Measurements from ENCODE around the gene CWC27. TPM values are rescaled to one million over a fixed set of nuclear protein-coding genes. Genes with fewer than 3 reads are reported as not detected.

The CWC27 gene
- total RNA-seq, 1 experiment from 2014 or later: 12.6 TPM

DNA sequence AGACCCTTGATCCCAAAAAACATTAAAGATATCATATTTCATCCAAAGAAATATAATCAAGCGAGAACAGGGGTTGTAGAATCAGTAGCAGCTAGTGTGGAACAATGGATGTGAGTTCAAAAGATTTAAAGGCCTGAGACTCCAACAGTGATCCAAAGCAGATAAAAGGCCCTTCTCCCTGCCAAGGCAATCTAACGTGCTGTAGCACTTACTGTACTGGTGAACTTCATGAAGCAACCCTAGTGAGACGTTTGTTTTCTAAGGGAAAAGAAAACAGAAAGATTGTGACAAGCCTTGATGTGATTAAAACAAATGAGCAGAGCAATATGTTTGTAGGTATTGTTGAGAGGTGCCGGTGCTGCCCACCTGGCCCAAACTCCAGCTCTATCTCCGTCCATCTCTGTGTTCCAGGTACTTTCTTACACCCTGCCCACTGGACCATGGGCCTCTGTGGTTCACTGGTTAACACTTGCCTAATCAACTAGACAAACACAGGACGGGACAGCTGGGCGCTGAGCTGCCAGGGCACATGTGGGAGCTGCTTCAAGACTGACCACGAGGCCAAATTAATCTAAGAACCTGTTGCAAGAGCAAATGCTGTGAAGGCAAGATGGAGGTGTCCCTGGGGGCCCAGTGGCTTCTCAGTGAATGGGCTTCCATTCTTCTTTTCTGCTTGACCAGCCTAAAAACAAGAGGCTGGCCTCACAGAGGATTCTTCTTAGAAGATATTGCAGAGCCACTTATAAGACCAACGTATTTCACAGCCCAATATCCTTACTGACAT, 265.5 kb downstream of the CWC27 start:
- intact Hi-C loops (cut with micrococcal nuclease): no loop called here
- DNase-seq (no peak), ATAC-seq (no peak)
- no peaks in the 10 kb centered on the region for H3K9me3 ChIP-seq (ENCODE audit: low read length)
- H3K79me2 ChIP-seq (ENCODE audit: low read length): no peaks in the 10 kb centered on the region
- no peaks in the 10 kb centered on the region for H3K27me3 ChIP-seq (ENCODE audit: low read length)
- CTCF ChIA-PET: no interaction called here
- H3K27ac ChIP-seq (ENCODE audit: low read length): no peak overlapping the region
- peak overlapping the region; percentile 86; the same call in 1 of the 2 replicates for H3K4me2 ChIP-seq (ENCODE audit: low read length)
- no peaks in the 10 kb centered on the region for H4K20me1 ChIP-seq (ENCODE audit: low read length)
- H3F3A ChIP-seq (ENCODE audit: low read length, unreplicated experiment): no peaks in the 10 kb centered on the region
- TF ChIP-seq EZH2phosphoT487 (IDR thresholded peaks at IDR 0.05; ENCODE audit: borderline replicate concordance, low read length) (no peak), EZH2 (IDR thresholded peaks at IDR 0.05; ENCODE audit: low read length, unreplicated experiment) (no peak), CTCF (conservative IDR thresholded peaks at IDR 0.05; ENCODE audit: low read depth, low read length) (no peak)
- POLR2A ChIA-PET (ENCODE audit: unreplicated experiment): no interaction called here
- H3K9ac ChIP-seq (ENCODE audit: low read length): no peak overlapping the region
- H3K36me3 ChIP-seq (ENCODE audit: low read depth, low read length): no peaks in the 10 kb centered on the region
- H3K4me3 ChIP-seq (ENCODE audit: low read length): no peak overlapping the region
- H3K4me1 ChIP-seq (ENCODE audit: insufficient read depth, low read length): peaks cover 14% of the 10 kb centered on the region
- BruUV-seq (replicated peaks): no TSS peak
- H3K9me2 ChIP-seq (replicated peaks; ENCODE audit: low read length): no peaks in the 10 kb centered on the region
- H2AFZ ChIP-seq (ENCODE audit: low read length): no peak overlapping the region

GRCh38 chr5:65034813-65035209, 266.1 kb downstream of the CWC27 start:
- Histone ChIP-seq H3F3A (ENCODE audit: low read length, unreplicated experiment) (no peaks in the 10 kb centered on the region), H3K4me3 (ENCODE audit: low read length) (peak overlapping the region; percentile 69; the same call in 1 of the 2 replicates), H3K79me2 (ENCODE audit: low read length) (no peaks in the 10 kb centered on the region), H3K27me3 (ENCODE audit: low read length) (no peaks in the 10 kb centered on the region), H3K36me3 (ENCODE audit: low read depth, low read length) (no peaks in the 10 kb centered on the region), H3K4me1 (ENCODE audit: insufficient read depth, low read length) (peaks cover 14% of the 10 kb centered on the region), H3K27ac (ENCODE audit: low read length) (peak overlapping the region; percentile 89), H3K4me2 (ENCODE audit: low read length) (peak overlapping the region; percentile 86), H4K20me1 (ENCODE audit: low read length) (no peaks in the 10 kb centered on the region), H2AFZ (ENCODE audit: low read length) (peak overlapping the region; percentile 97), H3K9ac (ENCODE audit: low read length) (peak overlapping the region; percentile 80), H3K9me3 (ENCODE audit: low read length) (no peaks in the 10 kb centered on the region), H3K9me2 (replicated peaks; ENCODE audit: low read length) (no peaks in the 10 kb centered on the region)
- DNase-seq: no peak
- no TSS peak for BruUV-seq (replicated peaks)
- no peak for ATAC-seq
- POLR2A ChIA-PET (ENCODE audit: unreplicated experiment): no interaction called here
- TF ChIP-seq EZH2 (IDR thresholded peaks at IDR 0.05; ENCODE audit: low read length, unreplicated experiment) (no peak), EZH2phosphoT487 (IDR thresholded peaks at IDR 0.05; ENCODE audit: borderline replicate concordance, low read length) (no peak), CTCF (conservative IDR thresholded peaks at IDR 0.05; ENCODE audit: low read depth, low read length) (no peak)
- intact Hi-C loops (cut with micrococcal nuclease): loop anchor here (5.0 kb wide), 1 partner anchor 223 kb away; no protein-coding TSS in a partner anchor
- CTCF ChIA-PET: no interaction called here

Data from PC-3 (cell line).